ENCODE measurements around the gene GPR146. TPM values are rescaled to one million over a fixed set of nuclear protein-coding genes. Genes with fewer than 3 reads are reported as not detected.

GPR146 gene
- total RNA-seq, 1 experiment from 2014 or later = 1.8 TPM

DNA sequence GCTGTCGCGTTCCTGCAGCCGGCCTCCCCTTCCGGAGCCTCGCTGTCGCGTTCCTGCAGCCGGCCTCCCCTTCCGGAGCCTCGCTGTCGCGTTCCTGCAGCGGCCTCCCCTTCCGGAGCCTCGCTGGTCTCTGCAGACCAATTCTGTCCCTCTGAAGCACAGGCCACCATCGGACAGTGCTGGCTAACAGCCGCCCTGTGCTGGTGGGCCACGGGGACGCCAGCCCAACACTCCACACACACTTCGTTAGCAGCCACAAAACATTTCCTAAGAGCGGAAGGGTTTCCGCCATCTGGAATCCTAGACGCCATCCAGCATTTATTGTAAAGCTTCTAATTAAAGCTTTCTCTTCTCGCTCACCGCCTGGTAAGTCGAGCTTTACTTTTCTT, 54.8 kb downstream of the GPR146 start:
- Histone ChIP-seq H3K4me1 (no peaks in the 10 kb centered on the region), H3K27me3 (replicated peaks; ENCODE audit: control insufficient read depth, insufficient read depth, low read length) (no peaks in the 10 kb centered on the region), H3K36me3 (ENCODE audit: control insufficient read depth, insufficient read depth, low read length) (no peaks in the 10 kb centered on the region), H3K4me3 (ENCODE audit: low read depth, low read length) (no peak overlapping the region), H3K9me3 (no peaks in the 10 kb centered on the region)
- TF ChIP-seq, protein P1, sequence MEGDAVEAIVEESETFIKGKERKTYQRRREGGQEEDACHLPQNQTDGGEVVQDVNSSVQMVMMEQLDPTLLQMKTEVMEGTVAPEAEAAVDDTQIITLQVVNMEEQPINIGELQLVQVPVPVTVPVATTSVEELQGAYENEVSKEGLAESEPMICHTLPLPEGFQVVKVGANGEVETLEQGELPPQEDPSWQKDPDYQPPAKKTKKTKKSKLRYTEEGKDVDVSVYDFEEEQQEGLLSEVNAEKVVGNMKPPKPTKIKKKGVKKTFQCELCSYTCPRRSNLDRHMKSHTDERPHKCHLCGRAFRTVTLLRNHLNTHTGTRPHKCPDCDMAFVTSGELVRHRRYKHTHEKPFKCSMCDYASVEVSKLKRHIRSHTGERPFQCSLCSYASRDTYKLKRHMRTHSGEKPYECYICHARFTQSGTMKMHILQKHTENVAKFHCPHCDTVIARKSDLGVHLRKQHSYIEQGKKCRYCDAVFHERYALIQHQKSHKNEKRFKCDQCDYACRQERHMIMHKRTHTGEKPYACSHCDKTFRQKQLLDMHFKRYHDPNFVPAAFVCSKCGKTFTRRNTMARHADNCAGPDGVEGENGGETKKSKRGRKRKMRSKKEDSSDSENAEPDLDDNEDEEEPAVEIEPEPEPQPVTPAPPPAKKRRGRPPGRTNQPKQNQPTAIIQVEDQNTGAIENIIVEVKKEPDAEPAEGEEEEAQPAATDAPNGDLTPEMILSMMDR (IDR thresholded peaks at IDR 0.05; ENCODE audit: insufficient read depth in 1 of 2, low read depth in 1 of 2, low read length in 1 of 2, severe bottlenecking in 1 of 2, unreplicated experiment in 1 of 2) = no peak
- H3K27me3 Mint-ChIP-seq (ENCODE audit: insufficient read depth, unreplicated experiment) = no peaks in the 10 kb centered on the region
- intact Hi-C loops (cut with micrococcal nuclease; ENCODE audit: unreplicated experiment) = no loop called here
- no peaks in the 10 kb centered on the region for H3K4me1 Mint-ChIP-seq (ENCODE audit: low read depth, unreplicated experiment)
- ChIA-PET CTCF (no interaction called here), POLR2A (no interaction called here)
- no peak for DNase-seq
- no peaks in the 10 kb centered on the region for H3K9me3 Mint-ChIP-seq (ENCODE audit: unreplicated experiment)
- BruUV-seq (replicated peaks) = no TSS peak
- no peak overlapping the region for H3K27ac Mint-ChIP-seq (ENCODE audit: unreplicated experiment)
- H3K36me3 Mint-ChIP-seq (ENCODE audit: insufficient read depth, unreplicated experiment) = peaks cover 13% of the 10 kb centered on the region
- H3K4me3 Mint-ChIP-seq (ENCODE audit: unreplicated experiment) = no peak overlapping the region

DNA sequence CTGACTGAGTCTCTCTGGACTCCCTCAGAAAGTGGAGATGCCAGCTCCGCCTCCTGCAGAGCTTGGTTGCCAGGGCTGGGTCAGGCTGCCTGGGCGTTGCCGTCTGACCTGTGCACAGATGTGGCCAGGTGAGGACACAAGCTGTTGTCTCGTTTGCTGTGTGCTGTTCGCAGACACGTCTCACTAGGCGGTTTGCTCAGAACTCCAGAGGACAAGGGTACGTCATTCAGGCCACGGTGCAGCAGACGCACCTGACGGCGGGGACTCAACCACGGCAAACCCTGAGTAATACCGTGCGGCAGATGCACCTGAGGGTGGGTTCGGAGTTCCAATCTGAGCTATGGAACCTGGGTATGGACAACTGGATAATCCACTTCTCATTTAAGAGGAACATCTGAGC, 55.3 kb downstream of the GPR146 start:
- H3K4me3 Mint-ChIP-seq (ENCODE audit: unreplicated experiment) = no peak overlapping the region
- no peaks in the 10 kb centered on the region for H3K27me3 ChIP-seq (replicated peaks; ENCODE audit: control insufficient read depth, insufficient read depth, low read length)
- POLR2A ChIA-PET = no interaction called here
- H3K4me3 ChIP-seq (ENCODE audit: low read depth, low read length) = no peak overlapping the region
- H3K36me3 ChIP-seq (ENCODE audit: control insufficient read depth, insufficient read depth, low read length) = no peaks in the 10 kb centered on the region
- CTCF ChIA-PET = no interaction called here
- DNase-seq = no peak
- H3K9me3 Mint-ChIP-seq (ENCODE audit: unreplicated experiment) = no peaks in the 10 kb centered on the region
- no peaks in the 10 kb centered on the region for H3K4me1 Mint-ChIP-seq (ENCODE audit: low read depth, unreplicated experiment)
- H3K27me3 Mint-ChIP-seq (ENCODE audit: insufficient read depth, unreplicated experiment) = no peaks in the 10 kb centered on the region
- intact Hi-C loops (cut with micrococcal nuclease; ENCODE audit: unreplicated experiment) = no loop called here
- H3K4me1 ChIP-seq = no peaks in the 10 kb centered on the region
- no TSS peak for BruUV-seq (replicated peaks)
- H3K36me3 Mint-ChIP-seq (ENCODE audit: insufficient read depth, unreplicated experiment) = peaks cover 9% of the 10 kb centered on the region
- no peaks in the 10 kb centered on the region for H3K9me3 ChIP-seq
- TF ChIP-seq, protein P1 (IDR thresholded peaks at IDR 0.05; ENCODE audit: insufficient read depth in 1 of 2, low read depth in 1 of 2, low read length in 1 of 2, severe bottlenecking in 1 of 2, unreplicated experiment in 1 of 2) = no peak
- H3K27ac Mint-ChIP-seq (ENCODE audit: unreplicated experiment) = no peak overlapping the region

DNA sequence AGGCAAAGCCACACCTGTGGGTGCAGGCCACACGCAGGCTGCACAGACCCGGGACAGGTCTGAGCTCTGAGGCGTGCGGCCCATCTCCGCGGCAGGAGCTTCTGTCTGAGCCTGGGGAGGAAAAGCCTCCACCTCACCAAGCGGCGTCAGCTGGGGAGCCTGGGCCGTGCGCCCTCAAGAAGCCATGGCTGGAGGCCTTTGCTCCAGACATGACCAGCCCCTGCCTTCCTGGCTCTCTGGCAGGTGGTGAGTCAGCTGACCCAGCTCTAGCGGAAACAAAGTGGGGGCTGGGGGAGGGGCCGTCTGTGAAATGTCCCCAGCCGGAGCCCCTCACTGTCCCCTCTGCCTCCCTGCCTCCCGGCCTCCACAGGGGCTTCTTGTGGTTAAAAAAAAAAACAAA, 56.0 kb downstream of the GPR146 start:
- POLR2A ChIA-PET = no interaction called here
- H3K4me1 Mint-ChIP-seq (ENCODE audit: low read depth, unreplicated experiment) = no peaks in the 10 kb centered on the region
- intact Hi-C loops (cut with micrococcal nuclease; ENCODE audit: unreplicated experiment) = no loop called here
- no peaks in the 10 kb centered on the region for H3K9me3 Mint-ChIP-seq (ENCODE audit: unreplicated experiment)
- no TSS peak for BruUV-seq (replicated peaks)
- no peak overlapping the region for H3K4me3 Mint-ChIP-seq (ENCODE audit: unreplicated experiment)
- TF ChIP-seq, protein P1 (IDR thresholded peaks at IDR 0.05; ENCODE audit: insufficient read depth in 1 of 2, low read depth in 1 of 2, low read length in 1 of 2, severe bottlenecking in 1 of 2, unreplicated experiment in 1 of 2) = no peak
- Histone ChIP-seq H3K36me3 (ENCODE audit: control insufficient read depth, insufficient read depth, low read length) (no peaks in the 10 kb centered on the region), H3K27me3 (replicated peaks; ENCODE audit: control insufficient read depth, insufficient read depth, low read length) (no peaks in the 10 kb centered on the region), H3K9me3 (no peaks in the 10 kb centered on the region), H3K4me3 (ENCODE audit: low read depth, low read length) (no peak overlapping the region), H3K4me1 (no peaks in the 10 kb centered on the region)
- no peaks in the 10 kb centered on the region for H3K27me3 Mint-ChIP-seq (ENCODE audit: insufficient read depth, unreplicated experiment)
- peaks cover 8% of the 10 kb centered on the region for H3K36me3 Mint-ChIP-seq (ENCODE audit: insufficient read depth, unreplicated experiment)
- no peak for DNase-seq
- CTCF ChIA-PET = no interaction called here
- H3K27ac Mint-ChIP-seq (ENCODE audit: unreplicated experiment) = no peak overlapping the region
